IPS-18c (cell line): Measurements from ENCODE around the gene PLBD2.

Experiments used
- H3K4me3 ChIP-seq: 2 replicates; pipeline ENCODE4 v1.7.0; 2013; ENCODE audit warnings: low read depth, mild to moderate bottlenecking, low read length, moderate library complexity; ENCODE audit not compliant: insufficient read depth
- H3K9me3 ChIP-seq: one replicate; pipeline ENCODE4 v1.6.1; 2013; ENCODE audit warnings: mild to moderate bottlenecking, low read length, moderate library complexity; ENCODE audit not compliant: control insufficient read depth, insufficient read depth

Gene PLBD2

GRCh38 chr12:113400362-113400761 lies 42.0 kb downstream of the PLBD2 start:
- Histone ChIP-seq H3K9me3 (no peaks in the 10 kb centered on the region), H3K4me3 (no peak overlapping the region)

DNA sequence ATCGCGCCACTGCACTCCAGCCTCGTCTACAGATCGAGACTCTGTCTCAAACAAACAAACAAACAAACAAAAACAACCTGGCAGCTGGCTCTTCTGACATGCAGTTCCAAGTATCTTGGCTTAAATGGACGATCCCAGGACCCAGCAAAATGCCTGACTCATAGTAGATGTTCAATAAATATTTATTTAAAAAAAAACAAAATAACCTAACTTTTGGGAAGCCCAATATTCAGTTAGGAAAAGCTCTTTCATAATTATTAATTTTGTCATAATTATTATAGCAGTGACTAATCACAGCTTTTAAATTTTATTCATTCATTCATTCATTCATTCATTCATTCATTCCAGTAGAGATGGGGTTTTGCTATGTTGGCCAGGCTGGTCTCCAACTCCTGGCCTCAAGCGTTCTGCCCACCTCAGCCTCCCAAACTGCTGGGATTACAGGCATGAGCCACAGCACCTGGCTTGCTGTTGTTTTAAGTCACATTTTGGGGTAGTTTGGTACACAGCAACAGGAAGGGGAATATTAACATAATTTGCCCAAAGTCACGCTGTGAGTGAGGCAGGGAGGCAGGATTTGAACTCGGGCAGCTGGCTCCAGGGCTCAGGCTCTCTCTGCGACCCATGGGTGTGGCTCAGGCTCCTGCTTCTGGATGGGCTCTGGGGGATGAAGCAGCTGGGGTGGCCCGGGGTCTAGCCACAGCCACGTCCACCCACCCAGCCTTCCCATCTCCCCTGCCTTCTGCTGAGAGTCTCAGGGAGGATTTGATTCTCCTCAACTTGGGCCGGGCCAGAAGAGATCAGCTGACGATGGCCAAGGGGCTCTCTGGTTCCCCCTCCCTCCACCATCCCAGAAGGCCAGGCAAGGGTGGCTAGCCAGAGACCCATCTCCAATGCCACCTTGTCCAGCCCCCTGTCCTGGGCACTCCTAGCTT lies 42.9 kb downstream of the PLBD2 start:
- no peak overlapping the region for H3K4me3 ChIP-seq
- no peaks in the 10 kb centered on the region for H3K9me3 ChIP-seq

DNA sequence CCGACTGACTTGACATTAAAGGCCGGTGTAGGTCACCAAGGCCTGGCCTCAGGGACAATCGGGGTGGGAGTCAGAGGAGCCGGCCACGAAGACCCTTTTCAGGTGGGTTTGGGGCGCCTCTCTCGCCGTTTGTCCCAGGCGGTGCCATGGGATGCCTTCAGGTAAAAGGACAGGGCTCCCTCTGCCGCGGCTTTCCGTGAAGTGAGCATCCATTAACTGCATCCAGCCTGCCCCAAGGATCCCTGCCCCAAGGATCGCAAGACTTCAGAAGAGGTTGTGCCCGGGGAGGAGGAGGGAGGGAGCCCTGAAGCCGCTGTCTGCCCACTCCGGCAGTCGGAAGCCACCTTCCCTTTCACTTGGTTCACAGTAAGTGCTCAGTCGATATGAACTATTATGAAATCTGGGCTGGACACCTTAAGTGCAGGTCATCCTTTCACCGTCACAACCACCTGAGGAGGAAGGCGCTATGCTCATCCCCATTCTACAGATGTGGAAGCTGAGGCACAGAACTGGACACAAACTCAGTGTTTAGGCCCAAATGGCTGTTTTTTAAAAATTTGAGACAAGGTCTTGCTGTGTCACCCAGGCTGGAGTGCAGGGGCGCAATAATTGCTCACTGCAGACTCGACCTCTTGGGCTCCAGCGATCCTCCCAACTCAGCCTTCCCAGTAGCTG lies 44.3 kb downstream of the PLBD2 start:
- Histone ChIP-seq H3K4me3 (no peak overlapping the region), H3K9me3 (no peaks in the 10 kb centered on the region)

DNA sequence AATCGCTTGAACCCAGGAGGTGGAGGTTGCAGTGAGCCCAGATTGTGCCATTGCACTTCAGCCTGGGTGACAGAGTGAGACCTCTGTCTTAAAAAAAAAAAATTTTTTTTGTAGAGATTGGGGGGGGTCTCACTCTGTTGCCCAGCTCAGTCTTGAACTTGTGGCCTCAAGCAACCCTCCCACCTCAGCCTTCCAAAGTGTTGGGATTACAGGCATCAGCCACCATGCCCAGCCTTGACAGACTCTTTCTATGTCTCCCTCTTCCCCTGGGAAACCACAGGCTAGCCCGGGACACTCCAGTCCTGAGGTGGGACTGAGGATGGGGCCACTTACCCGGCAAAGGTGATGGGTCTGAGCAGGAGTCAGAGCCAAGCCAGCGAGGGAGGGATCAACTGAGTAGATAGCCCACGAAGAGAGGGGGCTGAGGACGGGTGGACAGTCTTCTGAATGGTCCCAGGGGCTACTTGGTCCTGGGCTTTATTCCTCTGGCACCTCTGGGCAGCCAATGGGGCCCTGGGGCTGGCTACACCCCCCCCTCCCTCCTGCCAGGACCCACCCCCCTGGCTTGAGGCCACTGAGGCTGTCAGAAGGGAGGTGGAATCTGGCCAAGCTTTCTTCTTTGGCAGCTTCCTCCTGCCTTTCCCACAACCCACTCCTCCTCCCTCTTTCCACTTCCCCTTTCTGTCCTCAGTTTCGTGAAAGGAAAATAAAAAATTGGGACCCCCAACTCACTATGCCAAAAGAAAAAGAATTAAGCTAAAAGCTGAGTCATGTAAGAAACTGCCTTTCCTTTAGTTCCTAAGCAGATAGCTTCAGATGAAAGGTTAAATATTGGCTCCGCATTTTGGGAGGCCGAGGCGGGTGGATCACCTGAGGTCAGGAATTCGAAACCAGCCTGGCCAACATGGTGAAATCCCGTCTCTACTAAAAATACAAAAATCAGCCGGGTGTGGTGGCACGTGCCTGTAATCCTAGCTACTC lies 45.3 kb downstream of the PLBD2 start, which contains the start of gene SDS:
SDS (minus strand) TSS at position 453 of the 981 bp plus-strand sequence. CDS start 4,179 bp downstream, outside the sequence.
- Histone ChIP-seq H3K4me3 (no peak within 1 kb of the TSS), H3K9me3 (no peaks in the 10 kb centered on the region)

DNA sequence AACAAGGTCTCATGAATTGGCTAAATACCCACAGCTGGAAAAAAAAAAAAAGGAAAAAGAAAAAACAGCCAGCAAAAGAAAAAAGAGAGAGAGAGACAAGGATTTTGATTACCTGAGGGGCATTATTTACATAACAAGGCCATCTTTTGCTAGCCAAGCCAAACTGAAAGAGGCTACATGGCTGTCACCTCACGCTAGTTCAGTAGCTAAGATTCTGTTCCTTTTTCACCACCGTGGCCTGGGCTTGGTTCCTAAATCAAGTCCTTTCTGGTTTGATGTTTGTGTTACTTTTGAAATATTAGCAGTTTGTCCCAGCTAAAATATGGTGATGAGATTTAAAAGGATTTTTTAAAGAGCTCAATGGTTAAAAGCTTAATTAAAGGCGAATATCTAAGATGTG lies 47.3 kb downstream of the PLBD2 start:
- Histone ChIP-seq H3K4me3 (no peak overlapping the region), H3K9me3 (no peaks in the 10 kb centered on the region)

DNA sequence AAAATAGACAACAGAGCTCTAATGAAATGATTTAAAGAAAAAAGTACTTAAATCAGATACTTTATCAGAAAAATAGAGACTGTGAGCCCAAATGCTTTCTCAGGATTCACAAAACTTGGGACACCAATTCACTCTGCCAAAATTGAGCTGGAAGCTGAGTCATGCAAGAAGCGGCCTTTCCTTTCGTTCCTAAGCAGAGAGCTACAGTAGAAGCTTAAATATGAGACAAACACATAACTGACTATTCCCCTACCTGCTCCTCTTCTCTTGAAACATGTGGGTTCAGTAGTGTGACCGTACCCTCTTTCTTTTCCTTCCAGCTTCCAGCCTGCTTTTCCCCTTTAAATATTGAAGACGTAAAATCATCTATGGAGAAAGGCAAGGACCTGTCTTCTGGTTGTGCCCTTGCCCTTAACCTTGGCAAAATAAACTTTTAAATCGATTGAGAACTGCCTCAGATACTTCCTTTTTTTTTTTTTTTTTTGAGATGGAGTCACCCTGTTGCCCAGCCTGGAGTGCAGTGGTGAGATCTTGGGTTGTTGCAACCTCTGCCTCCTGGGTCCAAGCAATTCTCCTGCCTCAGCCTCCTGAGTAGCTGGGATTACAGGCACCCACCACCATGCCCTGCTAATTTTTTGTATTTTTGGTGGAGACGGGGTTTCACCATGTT lies 49.7 kb downstream of the PLBD2 start:
- H3K9me3 ChIP-seq, result no peaks in the 10 kb centered on the region
- H3K4me3 ChIP-seq, result no peak overlapping the region

- H3K9me3 ChIP-seq, result no peaks in the 10 kb centered on the region
- H3K4me3 ChIP-seq, result no peak overlapping the region
These were observed 50.4 kb downstream of the PLBD2 start for GRCh38 chr12:113408756-113409298.

DNA sequence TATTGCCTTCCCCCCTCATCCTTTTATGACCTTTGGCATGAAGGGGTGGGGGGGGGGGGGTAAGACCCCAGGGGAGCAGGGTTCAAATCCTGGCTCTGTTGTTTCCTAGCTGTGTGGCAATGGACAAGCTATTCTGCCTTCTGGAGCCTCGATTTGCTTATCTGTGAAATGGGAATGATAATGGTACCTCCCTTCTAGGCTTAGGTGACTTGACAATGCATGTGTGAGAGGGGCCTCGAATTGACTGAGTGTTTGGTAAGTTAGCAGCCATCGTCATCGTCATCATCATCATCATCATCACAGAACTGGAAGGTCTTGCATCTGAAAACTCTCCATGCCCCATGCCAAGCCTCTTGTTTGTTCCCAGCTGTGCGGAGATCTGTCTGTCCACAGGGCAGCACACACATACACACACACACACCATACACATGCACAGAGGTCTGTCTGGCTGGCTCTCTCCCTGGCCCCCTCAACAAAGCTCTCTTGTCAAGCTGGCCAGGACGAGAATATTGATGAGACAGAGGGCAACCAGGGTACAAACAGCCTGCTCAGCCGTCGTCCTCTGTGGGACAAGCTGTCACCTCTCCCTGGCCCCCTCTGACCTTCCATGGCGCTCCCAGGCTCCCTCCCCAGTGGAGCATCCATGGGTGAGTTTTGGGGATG lies 51.2 kb downstream of the PLBD2 start:
- Histone ChIP-seq H3K4me3 (no peak overlapping the region), H3K9me3 (no peaks in the 10 kb centered on the region)

GRCh38 chr12:113413488-113413939 lies 55.1 kb downstream of the PLBD2 start:
- H3K4me3 ChIP-seq, result no peak overlapping the region

DNA sequence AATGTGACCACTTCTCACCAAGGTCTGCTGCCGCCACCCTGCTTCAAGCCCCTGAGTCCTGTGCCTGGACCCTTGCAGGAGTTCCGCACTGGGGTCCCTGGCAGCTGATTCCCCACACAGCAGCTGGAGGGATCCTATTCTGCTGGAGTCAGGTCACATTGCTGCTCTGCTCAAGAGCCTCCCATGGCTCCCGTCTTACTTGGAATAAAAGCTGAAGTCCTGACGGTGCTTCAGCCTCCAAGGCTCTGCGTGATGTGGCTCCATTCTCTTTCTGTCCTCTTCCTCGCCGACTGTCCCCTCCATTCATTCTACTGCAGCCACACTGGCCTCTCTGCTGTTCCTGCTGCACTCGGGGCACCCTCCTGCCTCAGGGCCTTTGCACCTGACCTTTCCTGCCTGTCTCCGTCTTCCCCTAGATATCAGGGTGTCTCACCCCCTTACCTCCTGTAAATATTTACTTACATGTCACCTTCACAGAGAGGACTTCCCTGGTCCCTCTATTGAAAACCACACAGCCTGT lies 56.2 kb downstream of the PLBD2 start:
- Histone ChIP-seq H3K9me3 (no peaks in the 10 kb centered on the region), H3K4me3 (no peak overlapping the region)

More at GRCh38 chr12:113413488-113413939, 55.1 kb downstream of the PLBD2 start:
- H3K9me3 ChIP-seq, result no peaks in the 10 kb centered on the region

GRCh38 chr12:113416091-113416754 lies 57.8 kb downstream of the PLBD2 start:
- Histone ChIP-seq H3K4me3 (no peak overlapping the region), H3K9me3 (no peaks in the 10 kb centered on the region)

GRCh38 chr12:113418213-113418879 lies 60.0 kb downstream of the PLBD2 start:
- no peaks in the 10 kb centered on the region for H3K9me3 ChIP-seq
- H3K4me3 ChIP-seq, result no peak overlapping the region

- Histone ChIP-seq H3K4me3 (no peak overlapping the region), H3K9me3 (no peaks in the 10 kb centered on the region)
These were observed 62.7 kb downstream of the PLBD2 start for GRCh38 chr12:113420996-113421595.
